ENCODE data around the gene AHNAK.

- TF ChIP-seq CTCF (IDR thresholded peaks at IDR 0.05; ENCODE audit: insufficient read depth, low read length), result no peak
- TF ChIP-seq POLR2AphosphoS5 (IDR thresholded peaks at IDR 0.05; ENCODE audit: low read depth), result no peak
Measured at GRCh38 chr11:62399878-62400266, 146.7 kb downstream of the AHNAK start.
